K562 (cell line): ENCODE results near the gene MAST3. TPM values are rescaled to one million over a fixed set of nuclear protein-coding genes. Genes with fewer than 3 reads are reported as not detected.
A peak's percentile ranks its signal among the peaks of the same experiment; 100 is the strongest.

Experiments used
- ATF7 ChIP-seq: fragments of 450-650 bp; IDR thresholded peaks from 2 replicates; pipeline ENCODE4 v1.7.1; 2014; ENCODE audit warnings: mild to moderate bottlenecking, moderate library complexity
- CBFB ChIP-seq: sonication (generic); formaldehyde crosslinking; IDR thresholded peaks from 2 replicates; pipeline ENCODE4 v1.4.0; 2020; ENCODE audit warnings: mild to moderate bottlenecking, missing genetic modification reagents
- CHCHD3 ChIP-seq: fragments of 250-450 bp; sonication (Bioruptor Pico); IDR thresholded peaks from 2 replicates; pipeline ENCODE4 v2.1.2; 2022; ENCODE audit warnings: mild to moderate bottlenecking
- ETV1 ChIP-seq: fragments of 450-650 bp; conservative IDR thresholded peaks from 2 replicates; pipeline ENCODE4 v1.6.1; 2016; ENCODE audit warnings: missing genetic modification characterization, control low read depth, low read depth, missing compliant biosample characterization
- MTA3 ChIP-seq: fragments of 450-650 bp; formaldehyde crosslinking; IDR thresholded peaks from 2 replicates; pipeline ENCODE4 v1.6.1; 2017; ENCODE audit warnings: mild to moderate bottlenecking, borderline replicate concordance
- SIN3A ChIP-seq, 2 experiments: fragments of 150-350 bp in 1 of 2; IDR thresholded peaks; 2 replicates each; pipeline ENCODE4 v1.6.1; 2011 to 2016; ENCODE audit warnings: borderline replicate concordance in 2 of 2, low read depth in 2 of 2, low read length in 2 of 2, mild to moderate bottlenecking in 2 of 2, moderate library complexity in 2 of 2; ENCODE audit not compliant: control insufficient read depth in 1 of 2
- TBL1XR1 ChIP-seq, 2 experiments: IDR thresholded peaks; 2 replicates each; pipeline ENCODE4 v1.6.1; 2012; ENCODE audit warnings: improper control_type of control experiment in 2 of 2, low read length in 2 of 2, mild to moderate bottlenecking in 1 of 2
- YY1 ChIP-seq, 3 experiments: IDR thresholded peaks; 2 replicates each; pipeline ENCODE4 v1.6.1; 2011; ENCODE audit warnings: low read length in 2 of 3, mild to moderate bottlenecking in 2 of 3, moderate library complexity in 2 of 3, borderline replicate concordance in 1 of 3, control low read depth in 1 of 3, low read depth in 1 of 3; ENCODE audit not compliant: insufficient read depth in 3 of 3, insufficient replicate concordance in 2 of 3, control insufficient read depth in 1 of 3, insufficient read length in 1 of 3; ENCODE audit errors: extremely low read depth in 1 of 3
- ZNF140 ChIP-seq: fragments of 250-450 bp; sonication (Bioruptor Pico); IDR thresholded peaks from 2 replicates; pipeline ENCODE4 v1.8.0; 2021; ENCODE audit warnings: moderate library complexity, mild to moderate bottlenecking, inconsistent platforms
- ZNF717 ChIP-seq: fragments of 250-450 bp; sonication (Bioruptor Pico); IDR thresholded peaks from 2 replicates; pipeline ENCODE4 v1.5.0; 2021
- polyA plus RNA-seq, 8 experiments: library from polyadenylated mRNA; depleted of rRNA in 4 of 8; stranded (reverse) in 5 of 8; unstranded in 3 of 8; fragments of >200 nt; fragmentation: Nextera tagmentation in 2 of 8; fragmentation: Illumina TruSeq in 1 of 8; extraction: Ambion mirVana in 2 of 8; extraction: Trizol in 1 of 8; gene quantifications; 2 replicates each; pipeline versions ENCODE4 v1.2.1 to v1.2.3, GENCODE V29; 2011 to 2014; ENCODE audit warnings: inconsistent platforms in 1 of 8, missing spikeins in 1 of 8
- total RNA-seq, 7 experiments: library from RNA; depleted of rRNA in 6 of 7; stranded (reverse); fragments of >200 nt in 6 of 7; fragmentation: Illumina TruSeq in 2 of 7; extraction: Trizol in 2 of 7; gene quantifications; 2 replicates each; pipeline versions ENCODE4 v1.2.1 to v1.2.3, GENCODE V29; 2011 to 2021; ENCODE audit warnings: low replicate concordance in 1 of 7

Gene MAST3
- total and polyA plus RNA-seq, 9 of the 15 experiments (the other 6 are each of a cell fraction or from before 2014, with no cell fraction given), result 0.94 to 9.9 (median 2.4) TPM

GRCh38 chr19:18192673-18193387 lies 95.3 kb downstream of the MAST3 start, which contains the start of gene MPV17L2 (continued):
- no peak for TF ChIP-seq ZNF717 (CRISPR knock-in tag)
- no peak for TF ChIP-seq ETV1
- no peak for TF ChIP-seq CHCHD3 (CRISPR knock-in tag)
- TF ChIP-seq YY1 (IDR thresholded peaks at IDR 0.05; ENCODE audit: borderline replicate concordance in 1 of 3, control insufficient read depth in 1 of 3, extremely low read depth in 1 of 3, insufficient read depth in 3 of 3, insufficient read length in 1 of 3, insufficient replicate concordance in 2 of 3, low read depth in 1 of 3, low read length in 2 of 3), result peak in 2 of 3 experiments; percentile 74 to 83
- TF ChIP-seq MTA3, result peak; percentile 85; the same call in 1 of the 2 replicates
- TF ChIP-seq ATF7, result peak; percentile 88
- peak; percentile 32 to 54; a peak in 3 of 4 replicates for TF ChIP-seq SIN3A (IDR thresholded peaks at IDR 0.05; ENCODE audit: borderline replicate concordance in 2 of 2, control insufficient read depth in 1 of 2, low read depth in 2 of 2, low read length in 2 of 2)
- TF ChIP-seq TBL1XR1 (IDR thresholded peaks at IDR 0.05; ENCODE audit: low read length in 2 of 2), result peak in 1 of 2 experiments; percentile 32; a peak in 1 of 4 replicates
- TF ChIP-seq CBFB, result no peak
- no peak for TF ChIP-seq ZNF140
